GM13976 (cell line): ENCODE results near the gene CNOT3.
A peak's percentile ranks its signal among the peaks of the same experiment; 100 is the strongest.

ENCODE experiments used
- DNase-seq: peaks from one replicate; pipeline ENCODE4 v3.0.0; 2012; ENCODE audit warnings: low spot score
- in situ Hi-C: fragments of 300-500 bp; cut with MboI; formaldehyde crosslinking; loops from one replicate; pipeline ENCODE4 v1.12.0; 2022; ENCODE audit warnings: low sequenced_read_pairs, mixed read lengths, inconsistent platforms; ENCODE audit not compliant: unreplicated experiment
- TF ChIP-seq, protein P1 (sequence below): IDR thresholded peaks from 2 replicates; pipeline ENCODE4 v1.5.1; 2012; ENCODE audit warnings: borderline replicate concordance, mild to moderate bottlenecking; ENCODE audit not compliant: insufficient read depth; ENCODE audit errors: extremely low read depth, missing control alignments, control extremely low read depth

The CNOT3 gene

DNA sequence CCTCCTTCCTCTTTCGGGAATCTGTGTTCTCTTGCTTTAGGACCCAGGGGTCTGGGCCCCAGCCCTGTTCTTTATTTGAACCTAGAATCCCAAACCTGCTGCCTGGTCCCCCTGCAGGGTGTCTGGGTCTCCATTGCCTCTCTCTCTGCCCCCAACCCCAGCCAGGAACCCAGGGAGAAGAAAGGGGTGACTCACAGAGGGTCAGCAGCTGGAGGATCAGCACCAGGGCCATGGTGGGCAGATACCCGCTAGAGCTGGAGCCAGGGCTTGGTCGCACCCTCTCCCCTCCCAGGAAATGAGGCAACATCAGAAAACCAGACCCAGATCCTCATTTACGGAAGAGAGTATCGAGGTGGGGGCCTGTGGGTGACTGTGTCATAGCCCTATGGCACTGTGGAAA lies 37.0 kb upstream of the CNOT3 start, which contains the start of gene OSCAR:
Gene OSCAR (minus strand): TSS at position 243 of the 400 bp plus-strand sequence. CDS start 11 bp downstream, at position 232.
- TF ChIP-seq, protein P1, sequence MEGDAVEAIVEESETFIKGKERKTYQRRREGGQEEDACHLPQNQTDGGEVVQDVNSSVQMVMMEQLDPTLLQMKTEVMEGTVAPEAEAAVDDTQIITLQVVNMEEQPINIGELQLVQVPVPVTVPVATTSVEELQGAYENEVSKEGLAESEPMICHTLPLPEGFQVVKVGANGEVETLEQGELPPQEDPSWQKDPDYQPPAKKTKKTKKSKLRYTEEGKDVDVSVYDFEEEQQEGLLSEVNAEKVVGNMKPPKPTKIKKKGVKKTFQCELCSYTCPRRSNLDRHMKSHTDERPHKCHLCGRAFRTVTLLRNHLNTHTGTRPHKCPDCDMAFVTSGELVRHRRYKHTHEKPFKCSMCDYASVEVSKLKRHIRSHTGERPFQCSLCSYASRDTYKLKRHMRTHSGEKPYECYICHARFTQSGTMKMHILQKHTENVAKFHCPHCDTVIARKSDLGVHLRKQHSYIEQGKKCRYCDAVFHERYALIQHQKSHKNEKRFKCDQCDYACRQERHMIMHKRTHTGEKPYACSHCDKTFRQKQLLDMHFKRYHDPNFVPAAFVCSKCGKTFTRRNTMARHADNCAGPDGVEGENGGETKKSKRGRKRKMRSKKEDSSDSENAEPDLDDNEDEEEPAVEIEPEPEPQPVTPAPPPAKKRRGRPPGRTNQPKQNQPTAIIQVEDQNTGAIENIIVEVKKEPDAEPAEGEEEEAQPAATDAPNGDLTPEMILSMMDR = no peak
- in situ Hi-C loops = no loop called here
- no peak for DNase-seq

DNA sequence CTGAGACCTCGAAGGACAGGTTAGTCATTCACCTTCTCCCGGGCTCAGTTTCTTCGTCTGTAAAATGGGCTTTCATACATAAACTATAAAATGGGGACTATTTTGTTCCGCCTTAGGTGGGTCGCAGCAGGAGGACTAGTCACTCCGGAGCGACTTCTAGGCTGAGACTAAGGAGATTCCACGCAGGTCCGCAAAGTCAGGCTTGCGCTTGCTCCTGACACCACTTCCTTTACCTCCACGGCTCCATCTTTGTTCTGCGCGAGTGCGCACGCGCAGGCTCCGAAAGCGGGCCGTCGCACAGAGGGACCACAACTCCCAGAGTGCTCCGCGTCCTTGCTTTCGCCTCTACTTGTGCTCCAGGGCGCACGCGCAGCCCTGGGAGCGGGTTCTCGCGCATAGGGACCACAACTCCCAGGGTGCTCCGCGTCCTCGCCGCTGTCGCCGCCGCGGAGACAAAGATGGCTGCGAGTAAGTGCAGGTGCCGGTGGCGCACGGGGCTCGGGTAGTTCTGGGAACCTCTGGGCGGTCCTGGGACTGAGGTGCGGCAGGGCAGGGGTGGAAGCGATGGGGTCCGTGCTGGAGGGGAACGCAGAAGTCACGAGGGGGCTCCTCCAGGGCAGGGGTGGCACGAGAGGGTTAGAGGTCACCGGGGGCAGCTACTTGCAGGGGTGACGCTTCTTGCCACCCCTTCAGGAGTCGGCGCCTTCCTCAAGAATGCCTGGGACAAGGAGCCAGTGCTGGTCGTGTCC lies 35.0 kb upstream of the CNOT3 start, which contains the start of gene NDUFA3:
Gene NDUFA3 (plus strand): TSS at position 435 of the 749 bp plus-strand sequence. CDS start 24 bp downstream, at position 459.
- peak; percentile 100 for DNase-seq
- in situ Hi-C loops = no loop called here
- TF ChIP-seq, protein P1 = no peak

DNA sequence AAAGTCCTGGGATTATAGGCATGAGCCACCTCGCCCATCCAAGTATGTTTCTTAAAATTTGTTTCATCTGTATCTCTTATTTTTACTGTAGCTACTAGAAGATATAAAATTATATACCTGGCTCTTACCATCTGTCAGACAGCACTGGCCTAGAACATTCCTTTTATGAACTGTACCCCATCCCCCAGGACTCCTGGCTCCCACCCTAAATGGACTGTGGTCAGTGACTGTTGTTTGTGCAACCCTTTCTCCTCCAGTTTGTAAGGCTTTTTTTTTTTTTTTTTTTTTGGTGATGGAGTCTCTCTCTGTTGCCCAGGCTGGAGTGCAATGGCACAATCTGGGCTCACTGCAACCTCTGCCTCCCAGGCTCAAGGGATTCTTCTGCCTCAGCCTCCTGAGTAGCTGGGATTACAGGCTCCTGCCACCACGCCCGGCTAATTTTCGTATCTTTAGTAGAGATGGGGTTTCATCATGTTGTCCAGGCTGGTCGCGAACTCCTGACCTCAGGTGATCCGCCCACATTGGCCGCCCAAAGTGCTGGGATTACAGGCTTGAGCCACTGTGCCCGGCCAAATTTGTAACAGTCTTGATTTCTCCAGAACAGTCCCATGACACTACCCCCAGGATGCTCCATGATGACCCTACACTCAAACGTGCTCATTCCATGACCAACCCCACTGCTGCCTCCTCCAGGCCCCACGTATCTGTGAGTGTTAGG lies 32.4 kb upstream of the CNOT3 start:
- in situ Hi-C loops = no loop called here
- TF ChIP-seq, protein P1 = no peak

GRCh38 chr19:54105796-54106195 lies 31.8 kb upstream of the CNOT3 start:
- no peak for DNase-seq
- in situ Hi-C loops = no loop called here
- TF ChIP-seq, protein P1 = no peak

More for the DNA sequence above, 32.4 kb upstream of the CNOT3 start:
- no peak for DNase-seq

DNA sequence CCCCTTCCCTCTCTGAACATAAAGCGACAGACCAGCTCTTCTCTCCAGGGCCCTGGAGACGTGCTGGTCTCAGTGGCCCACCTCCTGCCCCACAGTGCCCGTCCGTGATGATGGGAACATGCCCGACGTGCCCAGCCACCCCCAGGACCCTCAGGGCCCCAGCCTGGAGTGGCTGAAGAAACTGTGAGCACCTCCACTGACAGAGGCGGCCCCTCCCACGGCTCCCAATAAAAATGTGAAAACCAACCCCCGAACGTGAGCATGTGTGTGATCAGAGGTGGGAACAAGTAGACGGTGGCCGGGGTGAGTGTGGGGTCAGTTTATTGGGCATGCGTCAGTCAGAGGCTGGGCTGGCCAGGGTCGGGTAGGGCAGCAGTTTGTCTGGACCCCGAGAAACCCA lies 30.8 kb upstream of the CNOT3 start:
- TF ChIP-seq, protein P1 = no peak
- no peak for DNase-seq
- in situ Hi-C loops = no loop called here

DNA sequence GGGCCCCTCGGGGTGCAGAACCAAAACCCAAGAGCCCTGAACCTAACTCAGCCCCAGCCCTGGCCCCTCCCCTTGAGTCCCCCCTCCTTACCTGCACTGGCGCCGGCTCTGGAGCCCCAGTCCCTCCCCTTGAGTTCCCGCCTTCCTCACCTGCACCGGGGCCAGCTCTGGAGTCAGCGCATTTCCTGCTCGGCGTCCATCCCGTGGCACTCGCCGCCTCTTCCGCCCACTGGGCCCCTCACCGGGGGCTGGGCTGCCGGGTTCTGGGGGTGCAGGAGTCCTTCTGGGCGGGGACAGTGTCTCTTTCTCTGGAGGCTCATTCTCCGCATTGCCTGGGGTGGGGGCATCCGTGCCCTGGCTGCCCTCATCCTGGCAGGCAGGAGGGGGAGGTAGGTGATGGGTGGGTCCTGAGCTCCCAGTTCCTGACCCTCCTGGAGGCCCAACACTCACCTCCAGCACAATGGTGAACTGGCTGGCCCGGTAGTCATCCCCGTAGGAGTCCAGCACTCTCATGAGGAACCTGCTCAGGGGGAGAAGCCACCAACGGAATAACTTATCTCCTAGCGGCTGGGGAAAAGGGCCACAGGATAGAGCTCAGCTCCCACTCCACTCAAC lies 29.6 kb upstream of the CNOT3 start:
- no peak for DNase-seq
- in situ Hi-C loops = no loop called here

More for the DNA sequence above, 29.6 kb upstream of the CNOT3 start:
- TF ChIP-seq, protein P1 = no peak
